Neural progenitor cell (in vitro differentiated cells): ENCODE results near the gene IQUB.

Source experiments
- EZH2 ChIP-seq: fragments of 200-600 bp; sonication (generic); IDR thresholded peaks from 2 replicates; pipeline ENCODE4 v1.6.1; 2017; ENCODE audit warnings: antibody characterized with exemption, mild to moderate bottlenecking, moderate library complexity
- TF ChIP-seq, protein P1 (sequence below): fragments of 200-600 bp; sonication (generic); IDR thresholded peaks from 2 replicates; pipeline ENCODE4 v1.5.1; 2017; ENCODE audit warnings: antibody characterized with exemption, mild to moderate bottlenecking

DNA sequence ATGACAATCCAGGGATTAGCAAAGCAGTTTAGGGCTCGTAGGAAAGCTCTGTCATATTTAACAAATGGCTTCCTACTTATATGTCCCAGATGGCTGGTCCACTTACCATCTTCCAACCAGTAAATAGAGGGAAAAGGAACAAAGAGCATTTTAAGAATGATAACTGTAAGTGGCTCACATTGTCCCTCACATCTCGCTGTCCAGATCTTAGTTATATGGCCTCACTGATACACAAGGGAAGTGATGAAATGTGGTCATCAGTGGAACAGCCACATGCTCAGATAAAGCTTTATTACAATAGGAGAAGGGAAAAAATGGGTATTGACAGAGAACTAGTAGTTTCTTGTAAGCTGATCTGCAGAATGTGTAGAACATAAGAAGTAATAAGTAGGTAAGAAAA is 35.8 kb downstream of the IQUB start:
- TF ChIP-seq EZH2: no peak
- TF ChIP-seq, protein P1, sequence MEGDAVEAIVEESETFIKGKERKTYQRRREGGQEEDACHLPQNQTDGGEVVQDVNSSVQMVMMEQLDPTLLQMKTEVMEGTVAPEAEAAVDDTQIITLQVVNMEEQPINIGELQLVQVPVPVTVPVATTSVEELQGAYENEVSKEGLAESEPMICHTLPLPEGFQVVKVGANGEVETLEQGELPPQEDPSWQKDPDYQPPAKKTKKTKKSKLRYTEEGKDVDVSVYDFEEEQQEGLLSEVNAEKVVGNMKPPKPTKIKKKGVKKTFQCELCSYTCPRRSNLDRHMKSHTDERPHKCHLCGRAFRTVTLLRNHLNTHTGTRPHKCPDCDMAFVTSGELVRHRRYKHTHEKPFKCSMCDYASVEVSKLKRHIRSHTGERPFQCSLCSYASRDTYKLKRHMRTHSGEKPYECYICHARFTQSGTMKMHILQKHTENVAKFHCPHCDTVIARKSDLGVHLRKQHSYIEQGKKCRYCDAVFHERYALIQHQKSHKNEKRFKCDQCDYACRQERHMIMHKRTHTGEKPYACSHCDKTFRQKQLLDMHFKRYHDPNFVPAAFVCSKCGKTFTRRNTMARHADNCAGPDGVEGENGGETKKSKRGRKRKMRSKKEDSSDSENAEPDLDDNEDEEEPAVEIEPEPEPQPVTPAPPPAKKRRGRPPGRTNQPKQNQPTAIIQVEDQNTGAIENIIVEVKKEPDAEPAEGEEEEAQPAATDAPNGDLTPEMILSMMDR: no peak
